Psoas muscle (tissue), 8 donors: ENCODE measurements around the gene ZNF334. TPM values are rescaled to one million over a fixed set of nuclear protein-coding genes. Genes with fewer than 3 reads are reported as not detected.

Experiments
- ATAC-seq, 4 donors: fragments of 200-7000 bp; cut with Tn5 transposase; one replicate each; pipeline ENCODE4 v1.9.1; 2020; ENCODE audit warnings: moderate library complexity in 3 of 4, mild to moderate bottlenecking in 2 of 4
- DNase-seq, 2 donors: peaks; one replicate each; pipeline ENCODE4 v3.0.0-alpha.2; 2020
- H3K27ac ChIP-seq: fragments of 200-600 bp; one replicate; pipeline ENCODE4 v1.8.0; 2022
- H3K27me3 ChIP-seq, 3 donors: fragments of 200-600 bp in 1 of 3; one replicate each; pipeline versions ENCODE4 v1.6.1 to v1.8.0; 2013 to 2022; ENCODE audit warnings: low read length in 2 of 3, mild to moderate bottlenecking in 2 of 3, moderate library complexity in 1 of 3; ENCODE audit not compliant: insufficient read depth in 3 of 3
- H3K36me3 ChIP-seq, 2 donors: fragments of 200-600 bp in 1 of 2; one replicate each; pipeline versions ENCODE4 v1.6.1 to v1.8.0; 2013 to 2022; ENCODE audit warnings: low read depth in 1 of 2, mild to moderate bottlenecking in 1 of 2, moderate library complexity in 1 of 2; ENCODE audit not compliant: insufficient read depth in 1 of 2
- H3K4me1 ChIP-seq: fragments of 200-600 bp; one replicate; pipeline ENCODE4 v1.8.0; 2022
- H3K4me3 ChIP-seq: fragments of 200-600 bp; one replicate; pipeline ENCODE4 v1.8.0; 2022; ENCODE audit warnings: mild to moderate bottlenecking
- H3K9me3 ChIP-seq: fragments of 200-600 bp; one replicate; pipeline ENCODE4 v1.8.0; 2022
- CTCF ChIP-seq: fragments of 200-600 bp; IDR thresholded peaks from one replicate; pipeline ENCODE4 v1.8.0; 2022; ENCODE audit warnings: antibody characterized with exemption
- WGBS, 3 donors: extraction: QIAGEN DNeasy Blood & Tissue Kit; methylation state at CpG; one replicate each; pipeline versions ENCODE4 v1.1.6 to v1.1.7; 2013; 5-methylcytosine and 5-hydroxymethylcytosine counted together
- intact Hi-C, 2 donors: fragments of 100-400 bp; cut with DNase I; formaldehyde crosslinking; loops; one replicate each; pipeline versions ENCODE4 v1.11.0 to v1.14.2; 2022
- polyA plus RNA-seq, 3 donors: library from polyadenylated mRNA; stranded (reverse); fragments of 200-250 nt; gene quantifications; one replicate each; pipeline ENCODE4 v1.2.3, GENCODE V29; 2013
- total RNA-seq, 4 donors: library from RNA; stranded (reverse); fragmentation: NEBNext Ultra II Directional in 2 of 4; extraction: Animal tissue kit (Norgen Biotek cat#: 25700) in 2 of 4; gene quantifications; one replicate each; pipeline versions ENCODE4 v1.2.1 to v1.2.4, GENCODE V29; 2021 to 2023
- donor health status: healthy with polysubstance abuse.
- donor health status: DM: no; HTN: no; CAD: no; lungs with moderate emphysema.
- donor health status: Bipolar disorder and iron deficiency.
- donor health status: healthy.
- donor health status: DM: yes; HTN: yes; CAD: no.
- donor health status: DM: no; HTN: no; CAD: no.
- donor health status: DM: no; HTN: no; CAD: no.
- donor health status: DM: yes; HTN: yes; CAD: no.

The ZNF334 gene
- total and polyA plus RNA-seq, 7 donors, result 0.10 to 1.0 (median 0.27) TPM

- Histone ChIP-seq H3K9me3 (no peaks in the 10 kb centered on the region), H3K4me1 (no peaks in the 10 kb centered on the region), H3K36me3 (no peaks in the 10 kb centered on the region), H3K27ac (no peak overlapping the region), H3K27me3 (peaks cover 2 to 29% (median 4%) of the 10 kb centered on the region in 3 donors), H3K4me3 (no peak overlapping the region)
- DNase-seq, result no peak
- WGBS, 3 donors, result 89 to 91% (median 90%) methylated on average over 3 of the region's 3 CpGs
- intact Hi-C loops, result no loop called here
- no peak for TF ChIP-seq CTCF
- no peak for ATAC-seq
Measured at GRCh38 chr20:46461808-46462207, 51.6 kb downstream of the ZNF334 start.

- Histone ChIP-seq H3K4me1 (no peaks in the 10 kb centered on the region), H3K36me3 (no peaks in the 10 kb centered on the region), H3K4me3 (peak overlapping the region; percentile 21), H3K27ac (no peak overlapping the region), H3K9me3 (peaks cover 14% of the 10 kb centered on the region), H3K27me3 (peaks cover 2 to 29% (median 4%) of the 10 kb centered on the region in 3 donors)
- WGBS, 3 donors, result 8 to 10% (median 9%) methylated on average over 36 of the region's 36 CpGs
- peak; percentile 25 to 52 for DNase-seq
- TF ChIP-seq CTCF, result no peak
- ATAC-seq, result no peak
- intact Hi-C loops, result no loop called here
Measured at GRCh38 chr20:46458866-46459750, 54.3 kb downstream of the ZNF334 start.

- H3K4me3 ChIP-seq, result no peak overlapping the region
- no peaks in the 10 kb centered on the region for H3K36me3 ChIP-seq
- DNase-seq, result no peak
- H3K27me3 ChIP-seq, result peaks cover 2 to 29% (median 4%) of the 10 kb centered on the region in 3 donors
- no peak for TF ChIP-seq CTCF
- no peak for ATAC-seq
- WGBS, 3 donors, result 87 to 92% (median 88%) methylated on average over 5 of the region's 5 CpGs
- H3K4me1 ChIP-seq, result no peaks in the 10 kb centered on the region
- peaks cover 14% of the 10 kb centered on the region for H3K9me3 ChIP-seq
- H3K27ac ChIP-seq, result no peak overlapping the region
- intact Hi-C loops, result no loop called here
Measured at GRCh38 chr20:46456255-46457028, 56.9 kb downstream of the ZNF334 start.

- 86 to 93% (median 89%) methylated on average over 2 of the region's 2 CpGs for WGBS, 3 donors
- no peak for ATAC-seq
- no peaks in the 10 kb centered on the region for H3K36me3 ChIP-seq
- peaks cover 2 to 27% (median 4%) of the 10 kb centered on the region in 3 donors for H3K27me3 ChIP-seq
- intact Hi-C loops, result no loop called here
- no peak for DNase-seq
- H3K27ac ChIP-seq, result no peak overlapping the region
- no peaks in the 10 kb centered on the region for H3K4me1 ChIP-seq
- H3K4me3 ChIP-seq, result no peak overlapping the region
- H3K9me3 ChIP-seq, result peaks cover 14% of the 10 kb centered on the region
- TF ChIP-seq CTCF, result no peak
Measured at GRCh38 chr20:46455729-46456128, 57.6 kb downstream of the ZNF334 start.

Other genes starting within 250 kb of the ZNF334 start
- 1 to 10 TPM in 1 of 4 donors, under 1 TPM in 3; 0.11 to 1.4 (median 0.47) TPM for gene CDH22, start 205.1 kb downstream of the ZNF334 start, total RNA-seq
- gene CDH22, start 205.1 kb downstream of the ZNF334 start, polyA plus RNA-seq, result 1 to 10 TPM in 1 of 3 donors, under 1 TPM in 2; 0.17 to 1.2 (median 0.53) TPM
- 10 to 100 TPM; 36.7 to 60.7 (median 40.3) TPM for gene ELMO2, start 106.9 kb downstream of the ZNF334 start, total RNA-seq
- 10 to 100 TPM; 21.2 to 49.4 (median 40.3) TPM for gene ELMO2, start 106.9 kb downstream of the ZNF334 start, polyA plus RNA-seq
- gene OCSTAMP, start 37.1 kb upstream of the ZNF334 start, total RNA-seq, result not detected
- gene OCSTAMP, start 37.1 kb upstream of the ZNF334 start, polyA plus RNA-seq, result not detected
- gene SLC13A3, start 137.9 kb upstream of the ZNF334 start, total RNA-seq, result under 1 TPM; 0.13 to 0.38 (median 0.23) TPM
- under 1 TPM; 0.04 to 0.32 (median 0.06) TPM for gene SLC13A3, start 137.9 kb upstream of the ZNF334 start, polyA plus RNA-seq
- 10 to 100 TPM in 2 of 4 donors, 1 to 10 TPM in 2; 5.8 to 10.7 (median 9.6) TPM for gene TP53RK, start 175.9 kb upstream of the ZNF334 start, total RNA-seq
- 10 to 100 TPM in 1 of 3 donors, 1 to 10 TPM in 2; 7.0 to 12.9 (median 9.3) TPM for gene TP53RK, start 175.9 kb upstream of the ZNF334 start, polyA plus RNA-seq
- gene SLC2A10, start 196.1 kb upstream of the ZNF334 start, total RNA-seq, result 1 to 10 TPM in 3 of 4 donors, under 1 TPM in 1; 0.40 to 1.7 (median 1.3) TPM
- 1 to 10 TPM in 1 of 3 donors, under 1 TPM in 2; 0.61 to 1.3 (median 0.84) TPM for gene SLC2A10, start 196.1 kb upstream of the ZNF334 start, polyA plus RNA-seq